Measurements from ENCODE around the gene CCDC102B. TPM values are rescaled to one million over a fixed set of nuclear protein-coding genes. Genes with fewer than 3 reads are reported as not detected.

Gene CCDC102B
- total and polyA plus RNA-seq, 9 donors: 1.8 to 7.0 (median 4.2) TPM

- DNase-seq: no peak
- intact Hi-C loops (cut with DNase I): no loop called here
- Histone ChIP-seq H3K36me3 (no peaks in the 10 kb centered on the region), H3K27ac (no peak overlapping the region), H3K4me3 (no peak overlapping the region), H3K4me1 (ENCODE audit: insufficient read depth) (no peaks in the 10 kb centered on the region), H3K9me3 (no peaks in the 10 kb centered on the region), H3K27me3 (no peaks in the 10 kb centered on the region)
- TF ChIP-seq CTCF (IDR thresholded peaks at IDR 0.05) (no peak), POLR2A (IDR thresholded peaks at IDR 0.05) (no peak), EP300 (IDR thresholded peaks at IDR 0.05) (no peak)
- WGBS, 3 donors: 93 to 96% (median 94%) methylated on average over 4 of the region's 4 CpGs
Measured at GRCh38 chr18:68948622-68949021, 150.7 kb downstream of the CCDC102B start.

GRCh38 chr18:68954738-68955137 is 156.9 kb downstream of the CCDC102B start:
- no peaks in the 10 kb centered on the region for H3K9me3 ChIP-seq
- no peaks in the 10 kb centered on the region for H3K27me3 ChIP-seq
- H3K4me1 ChIP-seq (ENCODE audit: insufficient read depth): no peaks in the 10 kb centered on the region
- H3K4me3 ChIP-seq: no peak overlapping the region
- DNase-seq: no peak
- WGBS, 3 donors: 76 to 84% (median 83%) methylated on average over 2 of the region's 2 CpGs
- TF ChIP-seq CTCF (IDR thresholded peaks at IDR 0.05) (no peak), POLR2A (IDR thresholded peaks at IDR 0.05) (no peak), EP300 (IDR thresholded peaks at IDR 0.05) (no peak)
- H3K27ac ChIP-seq: no peak overlapping the region
- no peaks in the 10 kb centered on the region for H3K36me3 ChIP-seq
- intact Hi-C loops (cut with DNase I): no loop called here

GRCh38 chr18:68956650-68957049 is 158.8 kb downstream of the CCDC102B start:
- Histone ChIP-seq H3K27ac (no peak overlapping the region), H3K36me3 (no peaks in the 10 kb centered on the region), H3K4me1 (ENCODE audit: insufficient read depth) (no peaks in the 10 kb centered on the region), H3K27me3 (no peaks in the 10 kb centered on the region), H3K9me3 (no peaks in the 10 kb centered on the region), H3K4me3 (no peak overlapping the region)
- 59 to 82% (median 63%) methylated on average over 2 of the region's 2 CpGs for WGBS, 3 donors
- DNase-seq: no peak
- TF ChIP-seq EP300 (IDR thresholded peaks at IDR 0.05) (no peak), CTCF (IDR thresholded peaks at IDR 0.05) (no peak), POLR2A (IDR thresholded peaks at IDR 0.05) (no peak)
- intact Hi-C loops (cut with DNase I): no loop called here

- Histone ChIP-seq H3K4me1 (ENCODE audit: insufficient read depth) (no peaks in the 10 kb centered on the region), H3K27me3 (no peaks in the 10 kb centered on the region), H3K9me3 (no peaks in the 10 kb centered on the region), H3K27ac (no peak overlapping the region), H3K4me3 (no peak overlapping the region), H3K36me3 (no peaks in the 10 kb centered on the region)
- WGBS, 3 donors: 89 to 94% (median 91%) methylated on average over 3 of the region's 3 CpGs
- intact Hi-C loops (cut with DNase I): no loop called here
- TF ChIP-seq POLR2A (IDR thresholded peaks at IDR 0.05) (no peak), EP300 (IDR thresholded peaks at IDR 0.05) (no peak)
- no peak for DNase-seq
Measured at GRCh38 chr18:68960355-68960754, 162.5 kb downstream of the CCDC102B start.

GRCh38 chr18:68962623-68963022 is 164.7 kb downstream of the CCDC102B start:
- WGBS, 3 donors: 84 to 88% (median 86%) methylated on average over 3 of the region's 3 CpGs
- H3K27me3 ChIP-seq: no peaks in the 10 kb centered on the region
- intact Hi-C loops (cut with DNase I): no loop called here

More at GRCh38 chr18:68962623-68963022, 164.7 kb downstream of the CCDC102B start:
- H3K9me3 ChIP-seq: no peaks in the 10 kb centered on the region
- DNase-seq: no peak
- TF ChIP-seq POLR2A (IDR thresholded peaks at IDR 0.05): no peak
- no peak for TF ChIP-seq CTCF (IDR thresholded peaks at IDR 0.05)
- TF ChIP-seq EP300 (IDR thresholded peaks at IDR 0.05): no peak
- H3K4me3 ChIP-seq: no peak overlapping the region
- no peaks in the 10 kb centered on the region for H3K36me3 ChIP-seq
- H3K27ac ChIP-seq: no peak overlapping the region
- H3K4me1 ChIP-seq (ENCODE audit: insufficient read depth): no peaks in the 10 kb centered on the region

Measured in ovary (tissue), 9 donors.